ENCODE measurements around the gene PRRG1. TPM values are rescaled to one million over a fixed set of nuclear protein-coding genes. Genes with fewer than 3 reads are reported as not detected.

Gene PRRG1
- total RNA-seq, 1 experiment from 2014 or later, result 8.6 TPM

GRCh38 chrX:37347420-37347819 is 1.7 kb upstream of the PRRG1 start:
- intact Hi-C loops (cut with micrococcal nuclease; ENCODE audit: unreplicated experiment), result no loop called here

GRCh38 chrX:37348231-37348970 is 763 bp upstream of the PRRG1 start:
- ChIA-PET CTCF (interaction anchor here (0.8 kb wide), 1 partner anchor 1459 kb away, joined by 3 read pairs; no protein-coding TSS in a partner anchor), POLR2A (no interaction called here)
- Histone ChIP-seq H3K36me3 (ENCODE audit: control insufficient read depth, insufficient read depth, low read length) (no peaks in the 10 kb centered on the region), H3K9me3 (ENCODE audit: control insufficient read depth, insufficient read depth, low read depth, low read length) (no peaks in the 10 kb centered on the region), H3K27me3 (ENCODE audit: control insufficient read depth, insufficient read depth, low read length) (no peaks in the 10 kb centered on the region), H3K27ac (ENCODE audit: low read length) (peak overlapping the region; percentile 44; the same call in 1 of the 2 replicates), H3K4me1 (ENCODE audit: control insufficient read depth, insufficient read depth, low read length) (no peaks in the 10 kb centered on the region), H3K4me3 (ENCODE audit: low read depth in 2 of 2, low read length in 2 of 2) (peak overlapping the region; percentile 63 to 65)
- TF ChIP-seq POLR2AphosphoS5 (IDR thresholded peaks at IDR 0.05; ENCODE audit: low read depth, low read length), result no peak
- TF ChIP-seq TCF7L2 (IDR thresholded peaks at IDR 0.05; ENCODE audit: low read depth, low read length), result no peak
- TF ChIP-seq REST (IDR thresholded peaks at IDR 0.05; ENCODE audit: insufficient read depth in 1 of 2, low read depth in 2 of 2, low read length in 1 of 2), result no peak
- TF ChIP-seq SIN3A (IDR thresholded peaks at IDR 0.05; ENCODE audit: borderline replicate concordance, insufficient read depth, low read depth, low read length), result no peak
- no peak for TF ChIP-seq CTCF (IDR thresholded peaks at IDR 0.05)
- DNase-seq (ENCODE audit: low read depth, low spot score) (no peak), ATAC-seq (peak; percentile 44)
- in situ Hi-C loops (cut with HindIII; ENCODE audit: low pct_unique_long_range_greater_than_20kb, low sequenced_read_pairs) (no loop called here), intact Hi-C loops (cut with micrococcal nuclease; ENCODE audit: unreplicated experiment) (no loop called here)
- BruUV-seq (replicated peaks), result no TSS peak

More at GRCh38 chrX:37347420-37347819, 1.7 kb upstream of the PRRG1 start:
- TF ChIP-seq POLR2AphosphoS5 (IDR thresholded peaks at IDR 0.05; ENCODE audit: low read depth, low read length) (no peak), CTCF (IDR thresholded peaks at IDR 0.05) (no peak), TCF7L2 (IDR thresholded peaks at IDR 0.05; ENCODE audit: low read depth, low read length) (no peak), REST (IDR thresholded peaks at IDR 0.05; ENCODE audit: insufficient read depth in 1 of 2, low read depth in 2 of 2, low read length in 1 of 2) (no peak), SIN3A (IDR thresholded peaks at IDR 0.05; ENCODE audit: borderline replicate concordance, insufficient read depth, low read depth, low read length) (no peak)
- H3K4me1 ChIP-seq (ENCODE audit: control insufficient read depth, insufficient read depth, low read length), result no peaks in the 10 kb centered on the region
- ATAC-seq (no peak), DNase-seq (ENCODE audit: low read depth, low spot score) (no peak)
- H3K27me3 ChIP-seq (ENCODE audit: control insufficient read depth, insufficient read depth, low read length), result no peaks in the 10 kb centered on the region
- no peaks in the 10 kb centered on the region for H3K36me3 ChIP-seq (ENCODE audit: control insufficient read depth, insufficient read depth, low read length)
- in situ Hi-C loops (cut with HindIII; ENCODE audit: low pct_unique_long_range_greater_than_20kb, low sequenced_read_pairs), result no loop called here
- POLR2A ChIA-PET, result no interaction called here
- H3K9me3 ChIP-seq (ENCODE audit: control insufficient read depth, insufficient read depth, low read depth, low read length), result no peaks in the 10 kb centered on the region
- no peak overlapping the region for H3K27ac ChIP-seq (ENCODE audit: low read length)
- BruUV-seq (replicated peaks), result no TSS peak
- CTCF ChIA-PET, result no interaction called here
- H3K4me3 ChIP-seq (ENCODE audit: low read depth in 2 of 2, low read length in 2 of 2), result no peak overlapping the region
